MM.1S (cell line): ENCODE measurements around the gene AGXT.

Experiments used
- EZH2 ChIP-seq: fragments of 300-600 bp; sonication (generic); optimal IDR thresholded peaks from 2 replicates; pipeline ENCODE3; 2017; ENCODE audit warnings: low read depth, mild to moderate bottlenecking, antibody characterized with exemption, low read length, mixed read lengths
- EZH2phosphoT487 ChIP-seq: fragments of 300-600 bp; sonication (generic); IDR thresholded peaks from 2 replicates; pipeline ENCODE4 v1.6.1; 2018; ENCODE audit warnings: antibody characterized with exemption, low read length
- TF ChIP-seq, protein P1 (sequence below): fragments of 300-600 bp; sonication (generic); IDR thresholded peaks from 2 replicates; pipeline ENCODE4 v1.5.1; 2016; ENCODE audit warnings: antibody characterized with exemption, low read length, mixed read lengths

DNA sequence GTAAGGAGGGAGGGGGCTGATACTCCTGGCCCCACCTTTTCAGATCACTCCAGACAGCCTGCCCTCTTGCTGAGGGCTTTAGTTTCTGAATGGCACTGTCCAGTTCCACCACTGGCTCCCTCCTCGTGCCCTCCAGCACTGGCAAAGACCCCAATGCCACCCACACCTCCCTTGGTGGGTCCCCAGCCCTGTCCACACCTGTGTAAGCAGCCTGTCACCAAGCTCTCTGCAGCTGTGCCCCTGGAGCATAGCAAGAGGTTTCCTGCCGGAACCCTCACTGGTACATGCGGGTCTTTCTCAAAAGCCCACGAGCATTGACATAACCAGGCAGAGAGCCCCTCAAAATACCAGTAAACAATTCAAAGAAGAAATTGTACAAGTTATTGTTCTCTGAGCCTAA is 31.0 kb upstream of the AGXT start:
- TF ChIP-seq, protein P1, sequence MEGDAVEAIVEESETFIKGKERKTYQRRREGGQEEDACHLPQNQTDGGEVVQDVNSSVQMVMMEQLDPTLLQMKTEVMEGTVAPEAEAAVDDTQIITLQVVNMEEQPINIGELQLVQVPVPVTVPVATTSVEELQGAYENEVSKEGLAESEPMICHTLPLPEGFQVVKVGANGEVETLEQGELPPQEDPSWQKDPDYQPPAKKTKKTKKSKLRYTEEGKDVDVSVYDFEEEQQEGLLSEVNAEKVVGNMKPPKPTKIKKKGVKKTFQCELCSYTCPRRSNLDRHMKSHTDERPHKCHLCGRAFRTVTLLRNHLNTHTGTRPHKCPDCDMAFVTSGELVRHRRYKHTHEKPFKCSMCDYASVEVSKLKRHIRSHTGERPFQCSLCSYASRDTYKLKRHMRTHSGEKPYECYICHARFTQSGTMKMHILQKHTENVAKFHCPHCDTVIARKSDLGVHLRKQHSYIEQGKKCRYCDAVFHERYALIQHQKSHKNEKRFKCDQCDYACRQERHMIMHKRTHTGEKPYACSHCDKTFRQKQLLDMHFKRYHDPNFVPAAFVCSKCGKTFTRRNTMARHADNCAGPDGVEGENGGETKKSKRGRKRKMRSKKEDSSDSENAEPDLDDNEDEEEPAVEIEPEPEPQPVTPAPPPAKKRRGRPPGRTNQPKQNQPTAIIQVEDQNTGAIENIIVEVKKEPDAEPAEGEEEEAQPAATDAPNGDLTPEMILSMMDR = no peak
- no peak for TF ChIP-seq EZH2phosphoT487
- no peak for TF ChIP-seq EZH2
